B cell (primary cell): ENCODE data around the gene MAG. TPM values are rescaled to one million over a fixed set of nuclear protein-coding genes. Genes with fewer than 3 reads are reported as not detected.

Source experiments
- ATAC-seq: fragments of 200-7000 bp; cut with Tn5 transposase; one replicate; pipeline ENCODE4 v1.10.0; 2021; ENCODE audit warnings: low read depth, mild to moderate bottlenecking, moderate number of reproducible peaks, moderate library complexity
- CTCF ChIA-PET: fragments of 350-600 bp; sonication (Branson Sonifier 250); formaldehyde crosslinking; loops from one replicate; lab custom pipeline; 2021; ENCODE audit warnings: antibody characterized with exemption, inconsistent platforms; lab: Charles Lee
- POLR2A ChIA-PET: fragments of 350-600 bp; sonication (Branson Sonifier 250); formaldehyde crosslinking; loops from one replicate; lab custom pipeline; 2021; ENCODE audit warnings: antibody characterized with exemption; lab: Charles Lee
- DNase-seq: peaks from one replicate; pipeline ENCODE4 v3.0.0; 2013
- H2AFZ ChIP-seq: 2 replicates; pipeline ENCODE4 v1.6.1; 2012; ENCODE audit warnings: mild to moderate bottlenecking, low read depth, low read length; ENCODE audit not compliant: insufficient read depth, poor library complexity, severe bottlenecking
- H3K27ac ChIP-seq, 2 donors: 1 replicate in 1 of 2; 2 replicates in 1 of 2; pipeline ENCODE4 v1.5.1; 2012 to 2013; ENCODE audit warnings: low read length in 2 of 2, mild to moderate bottlenecking in 2 of 2, moderate library complexity in 1 of 2
- H3K27me3 ChIP-seq, 4 experiments: fragments of 200-600 bp in 1 of 4; sonication (generic) in 1 of 4; replicated peaks in 1 of 4; 1 replicate in 2 of 4; 2 replicates in 2 of 4; pipeline versions ENCODE4 v1.6.1 to v1.7.0; 2013 to 2016; ENCODE audit warnings: low read length in 3 of 4, mild to moderate bottlenecking in 2 of 4, mixed read lengths in 1 of 4, moderate library complexity in 1 of 4; ENCODE audit not compliant: insufficient read depth in 4 of 4, control insufficient read depth in 3 of 4; ENCODE audit errors: control extremely low read depth in 1 of 4
- H3K36me3 ChIP-seq, 2 experiments: replicated peaks in 1 of 2; 1 replicate in 1 of 2; 2 replicates in 1 of 2; pipeline versions ENCODE4 v1.6.1 to v1.7.1; 2013; ENCODE audit warnings: low read length in 1 of 2; ENCODE audit not compliant: insufficient read depth in 2 of 2, control insufficient read depth in 1 of 2; ENCODE audit errors: control extremely low read depth in 1 of 2, extremely low read depth in 1 of 2
- H3K4me1 ChIP-seq, 2 donors: fragments of 200-600 bp in 1 of 2; sonication (generic) in 1 of 2; 1 replicate in 1 of 2; 2 replicates in 1 of 2; pipeline versions ENCODE4 v1.5.1 to v1.6.1; 2013 to 2017; ENCODE audit warnings: low read length in 2 of 2; ENCODE audit not compliant: control insufficient read depth in 2 of 2, insufficient read depth in 2 of 2
- H3K4me2 ChIP-seq: replicated peaks from 2 replicates; pipeline ENCODE3; 2012; ENCODE audit warnings: mild to moderate bottlenecking, low read depth, low read length; ENCODE audit not compliant: poor library complexity, severe bottlenecking
- H3K4me3 ChIP-seq, 5 experiments: fragments of 200-600 bp in 1 of 5; sonication (generic) in 1 of 5; 1 replicate in 3 of 5; 2 replicates in 2 of 5; pipeline versions ENCODE4 v1.5.1 to v1.7.0; 2011 to 2016; ENCODE audit warnings: low read length in 4 of 5, mild to moderate bottlenecking in 4 of 5, low read depth in 2 of 5, control low read depth in 1 of 5, moderate library complexity in 1 of 5; ENCODE audit not compliant: insufficient read depth in 1 of 5; ENCODE audit errors: control extremely low read depth in 1 of 5, extremely low read depth in 1 of 5
- H3K79me2 ChIP-seq: fragments of 200-600 bp; sonication (generic); one replicate; pipeline ENCODE4 v1.6.0; 2016; ENCODE audit warnings: low read length; ENCODE audit not compliant: control insufficient read depth, insufficient read depth
- H3K9ac ChIP-seq: fragments of 200-600 bp; sonication (generic); 2 replicates; pipeline ENCODE4 v1.6.1; 2017; ENCODE audit warnings: mild to moderate bottlenecking, low read length, moderate library complexity
- H3K9me3 ChIP-seq, 3 donors: one replicate each; pipeline versions ENCODE4 v1.6.1 to v1.7.1; 2013; ENCODE audit warnings: low read length in 2 of 3; ENCODE audit not compliant: control insufficient read depth in 2 of 3, insufficient read depth in 1 of 3; ENCODE audit errors: control extremely low read depth in 1 of 3
- H4K20me1 ChIP-seq: 2 replicates; pipeline ENCODE4 v1.6.0; 2012; ENCODE audit warnings: mild to moderate bottlenecking, low read length; ENCODE audit not compliant: insufficient read depth, control insufficient read depth, poor library complexity, severe bottlenecking
- H3K27ac Mint-ChIP-seq: one replicate; pipeline ENCODE4 v1.8.0; 2021; ENCODE audit warnings: mixed read lengths
- H3K27me3 Mint-ChIP-seq: one replicate; pipeline ENCODE4 v1.8.0; 2021; ENCODE audit warnings: mixed read lengths
- H3K4me1 Mint-ChIP-seq: one replicate; pipeline ENCODE4 v1.8.0; 2021; ENCODE audit warnings: mixed read lengths
- H3K4me3 Mint-ChIP-seq: one replicate; pipeline ENCODE4 v1.8.0; 2021; ENCODE audit warnings: mixed read lengths
- H3K9me3 Mint-ChIP-seq: one replicate; pipeline ENCODE4 v1.8.0; 2022; ENCODE audit warnings: mixed read lengths; ENCODE audit not compliant: insufficient read depth
- EZH2 ChIP-seq: IDR thresholded peaks from 2 replicates; pipeline ENCODE4 v1.6.1; 2012; ENCODE audit warnings: borderline replicate concordance, low read depth, mild to moderate bottlenecking, moderate library complexity, low read length; ENCODE audit not compliant: insufficient read depth, poor library complexity, severe bottlenecking
- WGBS: methylation state at CpG from one replicate; pipeline ENCODE4 v1.1.5; 2013; ENCODE audit warnings: missing lambda C conversion rate; ENCODE audit not compliant: insufficient coverage; 5-methylcytosine and 5-hydroxymethylcytosine counted together
- intact Hi-C: fragments of 100-400 bp; cut with micrococcal nuclease; formaldehyde crosslinking; loops from one replicate; pipeline ENCODE4 v1.10.0; 2022
- polyA plus RNA-seq: library from polyadenylated mRNA; depleted of rRNA; stranded (reverse); fragments of >200 nt; gene quantifications from 2 replicates; pipeline ENCODE4 v1.2.3, GENCODE V29; 2012
- total RNA-seq, 2 donors: library from RNA; stranded (reverse); fragments of 120-200 nt in 1 of 2; gene quantifications; 1 replicate in 1 of 2; 2 replicates in 1 of 2; pipeline versions ENCODE4 v1.2.3 to v1.2.4, GENCODE V29; 2013 to 2022
- TF ChIP-seq, protein P1 (sequence below): fragments of 200-600 bp; IDR thresholded peaks from one replicate; pipeline ENCODE4 v1.8.0; 2022; ENCODE audit warnings: antibody characterized with exemption, mild to moderate bottlenecking

Gene MAG
- total and polyA plus RNA-seq, 2 donors (not counting 1 experiment from before 2014, with no cell fraction given), result 0.12 to 0.58 TPM

DNA sequence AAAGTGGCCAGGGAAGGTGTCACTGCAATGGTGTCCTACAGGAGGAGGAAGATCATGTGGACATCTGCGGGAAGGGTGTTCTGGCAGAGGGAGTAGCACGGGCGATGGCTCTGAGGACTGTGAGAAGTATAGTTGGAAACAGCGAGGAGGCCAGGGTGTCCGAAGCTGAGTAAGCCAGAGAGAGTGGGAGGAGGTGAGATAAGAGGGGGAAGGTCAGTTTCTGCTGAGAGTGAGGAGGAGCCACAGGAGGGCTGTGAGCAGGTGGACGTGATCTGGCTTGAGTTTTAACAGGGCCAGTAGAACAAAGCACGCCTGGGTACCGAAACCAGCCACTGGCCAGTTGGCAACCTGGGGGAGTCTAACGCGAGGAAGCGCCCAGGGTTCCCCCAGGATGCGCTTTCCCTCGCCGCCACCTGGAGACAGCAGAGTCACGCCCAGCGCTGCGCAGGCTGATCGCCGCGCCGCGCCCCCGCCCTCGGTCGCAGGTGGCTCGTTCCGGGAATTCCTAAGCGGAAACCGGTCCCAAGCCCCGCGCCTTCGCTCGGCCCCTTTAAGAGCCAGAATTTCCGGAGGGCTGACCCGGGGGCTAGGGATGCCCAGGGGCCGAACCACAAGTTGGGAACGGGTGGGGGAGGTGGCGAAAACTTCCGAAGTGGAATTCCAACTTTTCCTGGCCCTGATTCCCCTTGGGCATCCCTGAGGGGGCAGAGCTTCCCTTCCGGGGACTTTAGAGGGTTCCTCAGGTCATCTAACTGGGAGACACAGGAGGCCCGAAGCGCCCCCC, 44.2 kb upstream of the MAG start:
- DNase-seq (peak; percentile 83), ATAC-seq (peak; percentile 41)
- Histone ChIP-seq H3K27ac (peak overlapping the region; percentile 77 to 86), H3K4me3 (peak overlapping the region; percentile 30 to 93 (median 76)), H3K9me3 (peaks cover 0 to 4% (median 0%) of the 10 kb centered on the region in 3 donors), H3K9ac (peak overlapping the region; percentile 92), H3K4me2 (peak overlapping the region; percentile 97), H3K27me3 (peaks cover 0 to 6% (median 0%) of the 10 kb centered on the region in 4 experiments), H3K4me1 (peaks cover 13 to 30% of the 10 kb centered on the region in 2 donors), H3K36me3 (no peaks in the 10 kb centered on the region), H2AFZ (peak overlapping the region; percentile 86), H3K79me2 (no peaks in the 10 kb centered on the region), H4K20me1 (peaks cover 5% of the 10 kb centered on the region)
- ChIA-PET CTCF (interaction anchor here (1.1 to 1.3 kb wide), 2 partner anchors 22 to 106 kb away, joined by 3 read pairs; partner anchors contain the start of gene USF2), POLR2A (interaction anchor here (0.6 kb wide), 1 partner anchor 9 kb away, joined by 5 read pairs; no protein-coding TSS in a partner anchor)
- Mint-ChIP-seq H3K4me1 (peaks cover 24% of the 10 kb centered on the region), H3K27ac (peak overlapping the region; percentile 98), H3K9me3 (no peaks in the 10 kb centered on the region), H3K4me3 (peak overlapping the region; percentile 89), H3K27me3 (peaks cover 12% of the 10 kb centered on the region)
- TF ChIP-seq EZH2, result no peak
- TF ChIP-seq, protein P1, sequence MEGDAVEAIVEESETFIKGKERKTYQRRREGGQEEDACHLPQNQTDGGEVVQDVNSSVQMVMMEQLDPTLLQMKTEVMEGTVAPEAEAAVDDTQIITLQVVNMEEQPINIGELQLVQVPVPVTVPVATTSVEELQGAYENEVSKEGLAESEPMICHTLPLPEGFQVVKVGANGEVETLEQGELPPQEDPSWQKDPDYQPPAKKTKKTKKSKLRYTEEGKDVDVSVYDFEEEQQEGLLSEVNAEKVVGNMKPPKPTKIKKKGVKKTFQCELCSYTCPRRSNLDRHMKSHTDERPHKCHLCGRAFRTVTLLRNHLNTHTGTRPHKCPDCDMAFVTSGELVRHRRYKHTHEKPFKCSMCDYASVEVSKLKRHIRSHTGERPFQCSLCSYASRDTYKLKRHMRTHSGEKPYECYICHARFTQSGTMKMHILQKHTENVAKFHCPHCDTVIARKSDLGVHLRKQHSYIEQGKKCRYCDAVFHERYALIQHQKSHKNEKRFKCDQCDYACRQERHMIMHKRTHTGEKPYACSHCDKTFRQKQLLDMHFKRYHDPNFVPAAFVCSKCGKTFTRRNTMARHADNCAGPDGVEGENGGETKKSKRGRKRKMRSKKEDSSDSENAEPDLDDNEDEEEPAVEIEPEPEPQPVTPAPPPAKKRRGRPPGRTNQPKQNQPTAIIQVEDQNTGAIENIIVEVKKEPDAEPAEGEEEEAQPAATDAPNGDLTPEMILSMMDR, result peak; percentile 72
- WGBS, result 7% methylated on average over 42 of the region's 42 CpGs
- intact Hi-C loops, result loop anchor here (1.0 to 2.0 kb wide), 5 partner anchors 21 to 106 kb away; partner anchors contain the start of genes FXYD5 and USF2
